Sigmoid colon (tissue), 7 donors: ENCODE measurements around the gene PRX. TPM values are rescaled to one million over a fixed set of nuclear protein-coding genes. Genes with fewer than 3 reads are reported as not detected.
"Not testable (repeated sequence)": the region's sequence is repeated elsewhere in the genome, so short reads cannot be mapped to it uniquely, and the experiment has no call there.

ENCODE experiments used
- DNase-seq: peaks from one replicate; pipeline ENCODE4 v3.0.0-alpha.2; 2019
- H3K27ac ChIP-seq, 4 donors: fragments of 200-600 bp; sonication (generic); one replicate each; pipeline ENCODE4 v1.5.1; 2016 to 2019; ENCODE audit warnings: mild to moderate bottlenecking in 1 of 4
- H3K27me3 ChIP-seq, 3 donors: fragments of 200-600 bp; sonication (generic); one replicate each; pipeline ENCODE4 v1.5.1; 2019; ENCODE audit warnings: mild to moderate bottlenecking in 1 of 3
- H3K36me3 ChIP-seq, 4 donors: fragments of 200-600 bp; sonication (generic); one replicate each; pipeline ENCODE4 v1.5.1; 2016 to 2019
- H3K4me1 ChIP-seq, 4 donors: fragments of 200-600 bp; sonication (generic); one replicate each; pipeline ENCODE4 v1.5.1; 2017 to 2019
- H3K4me3 ChIP-seq, 4 donors: fragments of 200-600 bp; sonication (generic); one replicate each; pipeline ENCODE4 v1.5.1; 2017 to 2019; ENCODE audit warnings: mild to moderate bottlenecking in 2 of 4, moderate library complexity in 1 of 4
- H3K9me3 ChIP-seq, 4 donors: fragments of 200-600 bp in 3 of 4; sonication (generic) in 3 of 4; one replicate each; pipeline versions ENCODE4 v1.5.1 to v1.6.1; 2013 to 2019
- EP300 ChIP-seq, 4 donors: sonication (generic); formaldehyde crosslinking; IDR thresholded peaks; one replicate each; pipeline ENCODE4 v1.6.1; 2017; ENCODE audit warnings: antibody characterized with exemption in 4 of 4
- POLR2A ChIP-seq, 2 donors: fragments of 450-650 bp; IDR thresholded peaks; one replicate each; pipeline ENCODE4 v1.6.1; 2016; ENCODE audit warnings: antibody characterized with exemption in 2 of 2, mild to moderate bottlenecking in 2 of 2, moderate library complexity in 2 of 2
- POLR2AphosphoS5 ChIP-seq, 4 donors: sonication (generic); formaldehyde crosslinking; IDR thresholded peaks; one replicate each; pipeline ENCODE4 v1.6.1; 2017; ENCODE audit warnings: antibody characterized with exemption in 4 of 4
- WGBS, 2 donors: extraction: QIAGEN DNeasy Blood & Tissue Kit; methylation state at CpG; one replicate each; pipeline ENCODE4 v1.1.7; 2013; 5-methylcytosine and 5-hydroxymethylcytosine counted together
- intact Hi-C: fragments of 100-400 bp; cut with DNase I; formaldehyde crosslinking; loops from one replicate; pipeline ENCODE4 v1.15.1; 2023
- polyA plus RNA-seq, 3 donors: library from polyadenylated mRNA; stranded (reverse); fragments of 200-250 nt; gene quantifications; one replicate each; pipeline ENCODE4 v1.2.3, GENCODE V29; 2013
- total RNA-seq, 4 donors: library from RNA; depleted of rRNA; stranded (reverse); fragments of >200 nt; gene quantifications; one replicate each; pipeline ENCODE4 v1.1.0, GENCODE V29; 2016
- TF ChIP-seq, protein P1 (sequence below), 4 experiments: fragments of 450-650 bp in 3 of 4; fragments of 200-600 bp in 1 of 4; IDR thresholded peaks; one replicate each; pipeline ENCODE4 v1.5.1; 2016 to 2019; ENCODE audit warnings: antibody characterized with exemption in 4 of 4, mild to moderate bottlenecking in 3 of 4, moderate library complexity in 2 of 4
- donor health status: healthy with polysubstance abuse.
- donor health status: Bipolar disorder and iron deficiency.
- donor health status: healthy.

PRX gene
- total and polyA plus RNA-seq, 7 donors: 0.69 to 8.6 (median 3.5) TPM

DNA sequence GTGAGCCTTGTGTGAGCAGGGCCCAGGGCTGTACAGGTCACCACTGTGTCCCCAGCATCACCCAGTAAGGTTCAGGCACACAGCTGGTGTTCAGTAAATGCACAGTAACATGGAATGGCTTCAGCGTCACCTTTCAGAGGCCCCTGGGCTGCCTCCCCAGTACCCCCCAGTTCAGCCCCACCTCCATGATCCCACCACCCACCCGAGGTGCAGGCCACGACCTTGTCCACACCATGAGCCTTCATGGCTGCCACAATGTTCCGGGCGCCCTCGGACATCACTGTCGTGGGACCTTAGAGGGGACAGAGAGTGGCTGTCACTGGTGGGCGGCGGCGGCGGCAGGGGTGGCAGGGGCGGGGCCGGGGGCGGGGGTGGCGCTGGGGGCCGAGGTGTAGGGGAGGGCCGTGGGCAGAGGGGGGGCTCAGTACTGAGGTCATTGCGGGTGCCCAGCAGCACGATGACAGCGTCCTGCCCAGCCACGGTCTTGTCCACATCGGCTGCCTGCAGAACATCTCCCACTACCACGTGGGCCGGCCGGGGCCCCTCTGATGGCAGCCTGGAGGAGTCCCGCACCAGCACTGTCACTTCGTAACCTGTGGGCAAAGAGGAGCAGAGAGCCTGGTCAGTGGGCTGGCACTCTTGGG, 44.9 kb upstream of the PRX start:
- Histone ChIP-seq H3K9me3 (no peaks in the 10 kb centered on the region), H3K27me3 (no peaks in the 10 kb centered on the region), H3K4me3 (no peak overlapping the region), H3K27ac (no peak overlapping the region), H3K36me3 (peaks cover 0 to 37% (median 5%) of the 10 kb centered on the region in 4 donors), H3K4me1 (peaks cover 0 to 11% (median under 1%) of the 10 kb centered on the region in 4 donors)
- WGBS, 2 donors: 89 to 92% methylated on average over 27 of the region's 27 CpGs
- no peak for DNase-seq
- intact Hi-C loops: no loop called here
- TF ChIP-seq POLR2A (IDR thresholded peaks at IDR 0.05): no peak
- no peak for TF ChIP-seq EP300 (IDR thresholded peaks at IDR 0.05)
- TF ChIP-seq, protein P1, sequence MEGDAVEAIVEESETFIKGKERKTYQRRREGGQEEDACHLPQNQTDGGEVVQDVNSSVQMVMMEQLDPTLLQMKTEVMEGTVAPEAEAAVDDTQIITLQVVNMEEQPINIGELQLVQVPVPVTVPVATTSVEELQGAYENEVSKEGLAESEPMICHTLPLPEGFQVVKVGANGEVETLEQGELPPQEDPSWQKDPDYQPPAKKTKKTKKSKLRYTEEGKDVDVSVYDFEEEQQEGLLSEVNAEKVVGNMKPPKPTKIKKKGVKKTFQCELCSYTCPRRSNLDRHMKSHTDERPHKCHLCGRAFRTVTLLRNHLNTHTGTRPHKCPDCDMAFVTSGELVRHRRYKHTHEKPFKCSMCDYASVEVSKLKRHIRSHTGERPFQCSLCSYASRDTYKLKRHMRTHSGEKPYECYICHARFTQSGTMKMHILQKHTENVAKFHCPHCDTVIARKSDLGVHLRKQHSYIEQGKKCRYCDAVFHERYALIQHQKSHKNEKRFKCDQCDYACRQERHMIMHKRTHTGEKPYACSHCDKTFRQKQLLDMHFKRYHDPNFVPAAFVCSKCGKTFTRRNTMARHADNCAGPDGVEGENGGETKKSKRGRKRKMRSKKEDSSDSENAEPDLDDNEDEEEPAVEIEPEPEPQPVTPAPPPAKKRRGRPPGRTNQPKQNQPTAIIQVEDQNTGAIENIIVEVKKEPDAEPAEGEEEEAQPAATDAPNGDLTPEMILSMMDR (IDR thresholded peaks at IDR 0.05): no peak
- no peak for TF ChIP-seq POLR2AphosphoS5 (IDR thresholded peaks at IDR 0.05)

DNA sequence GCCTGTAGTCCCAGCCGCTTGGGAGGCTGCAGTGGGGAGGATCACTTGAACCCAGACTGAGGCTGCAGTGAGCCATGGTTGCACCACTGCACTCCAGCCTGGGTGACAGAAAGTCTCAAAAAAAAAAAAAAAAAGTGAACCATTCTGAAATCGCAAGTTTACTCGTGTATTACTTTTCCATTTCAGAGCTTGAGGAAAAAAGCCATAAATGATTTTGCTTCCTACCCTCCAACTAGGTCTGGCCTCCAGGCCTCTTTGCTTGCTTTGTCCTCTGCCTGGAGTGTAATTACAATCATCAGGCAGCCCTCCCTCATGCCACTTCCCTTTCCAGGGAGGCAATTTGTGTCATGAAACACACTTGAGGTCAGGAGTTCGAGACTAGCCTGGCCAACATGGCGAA, 43.9 kb upstream of the PRX start:
- Histone ChIP-seq H3K27ac (no peak overlapping the region), H3K4me1 (peaks cover 0 to 11% (median 0%) of the 10 kb centered on the region in 4 donors), H3K9me3 (no peaks in the 10 kb centered on the region), H3K36me3 (peaks cover 0 to 37% (median 5%) of the 10 kb centered on the region in 4 donors), H3K4me3 (no peak overlapping the region), H3K27me3 (no peaks in the 10 kb centered on the region)
- intact Hi-C loops: no loop called here
- DNase-seq: no peak
- WGBS, 2 donors: 85 to 90% methylated on average over 5 of the region's 5 CpGs
- TF ChIP-seq POLR2A (IDR thresholded peaks at IDR 0.05): no peak
- TF ChIP-seq, protein P1 (IDR thresholded peaks at IDR 0.05): no peak
- no peak for TF ChIP-seq POLR2AphosphoS5 (IDR thresholded peaks at IDR 0.05)
- TF ChIP-seq EP300 (IDR thresholded peaks at IDR 0.05): no peak

GRCh38 chr19:40453943-40454342, 40.8 kb upstream of the PRX start:
- H3K36me3 ChIP-seq: peaks cover 0 to 51% (median 9%) of the 10 kb centered on the region in 4 donors
- DNase-seq, H3K27ac ChIP-seq, H3K27me3 ChIP-seq, intact Hi-C loops, H3K9me3 ChIP-seq, H3K4me3 ChIP-seq, H3K4me1 ChIP-seq: not testable (repeated sequence)
- WGBS, 2 donors: 90 to 92% methylated on average over 6 of the region's 6 CpGs

GRCh38 chr19:40453151-40453735, 40.1 kb upstream of the PRX start:
- H3K27me3 ChIP-seq: no peaks in the 10 kb centered on the region
- H3K9me3 ChIP-seq: no peaks in the 10 kb centered on the region
- DNase-seq: no peak
- intact Hi-C loops: no loop called here
- peaks cover 3 to 51% (median 9%) of the 10 kb centered on the region in 4 donors for H3K36me3 ChIP-seq
- H3K4me1 ChIP-seq: no peaks in the 10 kb centered on the region
- WGBS, 2 donors: 85 to 87% methylated on average over 5 of the region's 5 CpGs
- TF ChIP-seq, protein P1 (IDR thresholded peaks at IDR 0.05): no peak
- no peak for TF ChIP-seq POLR2AphosphoS5 (IDR thresholded peaks at IDR 0.05)
- no peak for TF ChIP-seq EP300 (IDR thresholded peaks at IDR 0.05)
- no peak for TF ChIP-seq POLR2A (IDR thresholded peaks at IDR 0.05)
- no peak overlapping the region for H3K27ac ChIP-seq
- no peak overlapping the region for H3K4me3 ChIP-seq

GRCh38 chr19:40452016-40452415, 38.8 kb upstream of the PRX start:
- no peaks in the 10 kb centered on the region for H3K27me3 ChIP-seq
- no peak for DNase-seq
- no peak overlapping the region for H3K27ac ChIP-seq
- no peaks in the 10 kb centered on the region for H3K4me1 ChIP-seq
- no peaks in the 10 kb centered on the region for H3K9me3 ChIP-seq
- H3K36me3 ChIP-seq: peaks cover 3 to 49% (median 8%) of the 10 kb centered on the region in 4 donors
- 73 to 78% methylated on average over 5 of the region's 5 CpGs for WGBS, 2 donors
- intact Hi-C loops: no loop called here
- TF ChIP-seq POLR2AphosphoS5 (IDR thresholded peaks at IDR 0.05): no peak
- no peak overlapping the region for H3K4me3 ChIP-seq
